Measurements from ENCODE around the gene SNX1. TPM values are rescaled to one million over a fixed set of nuclear protein-coding genes. Genes with fewer than 3 reads are reported as not detected.
"Not testable (repeated sequence)": the region's sequence is repeated elsewhere in the genome, so short reads cannot be mapped to it uniquely, and the experiment has no call there.

Gene SNX1
- total and polyA plus RNA-seq, 9 donors, result 51.5 to 139 (median 125) TPM

- intact Hi-C loops (cut with DNase I), result loop anchor here in 1 of 4 donors (10.0 kb wide), 1 partner anchor 136 kb away; no protein-coding TSS in a partner anchor
- no peak for TF ChIP-seq EP300 (IDR thresholded peaks at IDR 0.05)
- TF ChIP-seq, protein P1, sequence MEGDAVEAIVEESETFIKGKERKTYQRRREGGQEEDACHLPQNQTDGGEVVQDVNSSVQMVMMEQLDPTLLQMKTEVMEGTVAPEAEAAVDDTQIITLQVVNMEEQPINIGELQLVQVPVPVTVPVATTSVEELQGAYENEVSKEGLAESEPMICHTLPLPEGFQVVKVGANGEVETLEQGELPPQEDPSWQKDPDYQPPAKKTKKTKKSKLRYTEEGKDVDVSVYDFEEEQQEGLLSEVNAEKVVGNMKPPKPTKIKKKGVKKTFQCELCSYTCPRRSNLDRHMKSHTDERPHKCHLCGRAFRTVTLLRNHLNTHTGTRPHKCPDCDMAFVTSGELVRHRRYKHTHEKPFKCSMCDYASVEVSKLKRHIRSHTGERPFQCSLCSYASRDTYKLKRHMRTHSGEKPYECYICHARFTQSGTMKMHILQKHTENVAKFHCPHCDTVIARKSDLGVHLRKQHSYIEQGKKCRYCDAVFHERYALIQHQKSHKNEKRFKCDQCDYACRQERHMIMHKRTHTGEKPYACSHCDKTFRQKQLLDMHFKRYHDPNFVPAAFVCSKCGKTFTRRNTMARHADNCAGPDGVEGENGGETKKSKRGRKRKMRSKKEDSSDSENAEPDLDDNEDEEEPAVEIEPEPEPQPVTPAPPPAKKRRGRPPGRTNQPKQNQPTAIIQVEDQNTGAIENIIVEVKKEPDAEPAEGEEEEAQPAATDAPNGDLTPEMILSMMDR (IDR thresholded peaks at IDR 0.05), result no peak
- TF ChIP-seq POLR2A (IDR thresholded peaks at IDR 0.05), result no peak
- Histone ChIP-seq H3K4me1 (ENCODE audit: insufficient read depth) (peaks cover 9% of the 10 kb centered on the region), H3K36me3 (no peaks in the 10 kb centered on the region), H3K27ac (no peak overlapping the region), H3K4me3 (no peak overlapping the region), H3K27me3 (no peaks in the 10 kb centered on the region), H3K9me3 (no peaks in the 10 kb centered on the region)
- WGBS, 3 donors, result 70 to 73% (median 71%) methylated on average over 8 of the region's 8 CpGs
- DNase-seq, result no peak
These were observed 45.3 kb upstream of the SNX1 start for GRCh38 chr15:64050281-64051092.

DNA sequence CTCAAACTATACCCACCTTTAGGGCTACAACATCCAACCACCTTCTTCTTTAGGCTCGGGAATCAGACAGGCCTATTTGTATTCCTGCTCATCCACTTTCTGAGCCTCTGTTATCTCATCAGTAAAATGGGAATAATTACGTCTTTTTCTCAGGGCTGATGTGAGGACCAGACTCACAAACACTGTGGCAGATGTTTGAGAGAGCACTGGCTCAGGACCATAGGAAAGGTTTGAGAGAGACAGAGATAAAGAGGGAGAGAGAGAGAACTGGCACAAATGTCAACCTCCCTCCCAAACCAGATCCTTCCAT, 44.7 kb upstream of the SNX1 start:
- 96 to 100% (median 98%) methylated on average over 2 of the region's 2 CpGs for WGBS, 3 donors

GRCh38 chr15:64051407-64052259, 44.1 kb upstream of the SNX1 start:
- H3K4me3 ChIP-seq, result no peak overlapping the region
- TF ChIP-seq, protein P1 (IDR thresholded peaks at IDR 0.05), result no peak
- TF ChIP-seq EP300 (IDR thresholded peaks at IDR 0.05) (no peak), POLR2A (IDR thresholded peaks at IDR 0.05) (no peak)
- intact Hi-C loops (cut with DNase I), result loop anchor here in 1 of 4 donors (10.0 kb wide), 1 partner anchor 137 kb away; no protein-coding TSS in a partner anchor
- 71 to 92% (median 79%) methylated on average over 5 to 6 of the region's 6 CpGs for WGBS, 3 donors
- no peaks in the 10 kb centered on the region for H3K36me3 ChIP-seq
- no peak for DNase-seq
- H3K9me3 ChIP-seq, result no peaks in the 10 kb centered on the region
- peaks cover 4% of the 10 kb centered on the region for H3K4me1 ChIP-seq (ENCODE audit: insufficient read depth)
- H3K27ac ChIP-seq, result no peak overlapping the region
- no peaks in the 10 kb centered on the region for H3K27me3 ChIP-seq

More for the DNA sequence above, 44.7 kb upstream of the SNX1 start:
- Histone ChIP-seq H3K4me1 (ENCODE audit: insufficient read depth) (peaks cover 6% of the 10 kb centered on the region), H3K4me3 (no peak overlapping the region), H3K27ac (no peak overlapping the region), H3K27me3 (no peaks in the 10 kb centered on the region), H3K9me3 (no peaks in the 10 kb centered on the region), H3K36me3 (no peaks in the 10 kb centered on the region)
- no peak for DNase-seq
- intact Hi-C loops (cut with DNase I), result loop anchor here in 1 of 4 donors (10.0 kb wide), 1 partner anchor 136 kb away; no protein-coding TSS in a partner anchor
- TF ChIP-seq EP300 (IDR thresholded peaks at IDR 0.05) (no peak), POLR2A (IDR thresholded peaks at IDR 0.05) (no peak)
- TF ChIP-seq, protein P1 (IDR thresholded peaks at IDR 0.05), result no peak

GRCh38 chr15:64052925-64053491, 42.8 kb upstream of the SNX1 start:
- TF ChIP-seq, protein P1 (IDR thresholded peaks at IDR 0.05), result no peak
- no peak for TF ChIP-seq EP300 (IDR thresholded peaks at IDR 0.05)
- no peak for TF ChIP-seq POLR2A (IDR thresholded peaks at IDR 0.05)
- Histone ChIP-seq H3K9me3 (no peaks in the 10 kb centered on the region), H3K27me3 (no peaks in the 10 kb centered on the region), H3K4me1 (ENCODE audit: insufficient read depth) (no peaks in the 10 kb centered on the region), H3K27ac (no peak overlapping the region), H3K36me3 (no peaks in the 10 kb centered on the region), H3K4me3 (no peak overlapping the region)
- intact Hi-C loops (cut with DNase I), result loop anchor here in 1 of 4 donors (10.0 kb wide), 1 partner anchor 138 kb away; no protein-coding TSS in a partner anchor
- DNase-seq, result no peak
- WGBS, 3 donors, result 90 to 94% (median 90%) methylated on average over 5 of the region's 5 CpGs

GRCh38 chr15:64053674-64054073, 42.1 kb upstream of the SNX1 start:
- DNase-seq; H3K36me3 ChIP-seq; H3K27me3 ChIP-seq; H3K27ac ChIP-seq; H3K4me3 ChIP-seq; H3K9me3 ChIP-seq; H3K4me1 ChIP-seq (ENCODE audit: insufficient read depth): not testable (repeated sequence)
- WGBS, 3 donors, result 85 to 90% (median 87%) methylated on average over 12 of the region's 12 CpGs
- intact Hi-C loops (cut with DNase I), result loop anchor here in 1 of 4 donors (10.0 kb wide), 1 partner anchor 139 kb away; no protein-coding TSS in a partner anchor
